Measurements from ENCODE around the gene SALL1. TPM values are rescaled to one million over a fixed set of nuclear protein-coding genes. Genes with fewer than 3 reads are reported as not detected.

Gene SALL1
- total RNA-seq (2021; fragmentation: NEBNext Ultra II Directional; extraction: Animal tissue kit (Norgen Biotek cat#: 25700)), result 10 to 100 TPM; 10.6 to 15.4 (median 12.6) TPM
- long read RNA-seq, result 0 reads

DNA sequence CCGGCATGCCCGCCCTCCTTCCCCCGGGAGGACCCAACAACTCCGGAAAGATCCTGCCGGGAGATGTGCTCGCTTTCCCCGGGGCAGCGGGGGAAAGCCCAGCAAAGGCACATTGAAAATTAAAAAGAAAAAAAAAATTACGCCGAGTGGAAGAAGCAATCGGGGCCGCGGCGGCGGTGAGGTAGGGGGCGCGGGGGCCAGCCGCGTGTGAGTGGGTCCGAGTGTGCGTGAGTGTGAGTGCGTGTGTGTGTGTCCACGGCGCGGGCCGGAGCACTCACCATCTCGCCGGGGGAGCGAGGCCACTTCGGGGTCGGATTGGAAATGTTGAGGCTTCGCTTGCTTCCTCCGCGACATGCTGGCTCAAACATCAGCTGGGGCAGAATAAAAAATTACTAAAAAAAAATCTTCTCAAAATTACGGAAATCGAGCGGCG is at the start of gene SALL1:
Gene SALL1, minus strand, starts transcription at position 383 of the 433 bp plus-strand sequence. Its CDS starts 29 bp downstream, at position 354.
- DNase-seq, result no peak
- Mint-ChIP-seq H3K4me3 (peak within 1 kb of the TSS; percentile 96), H3K36me3 (ENCODE audit: low read depth) (no peaks in the 10 kb centered on the region), H3K9me3 (no peaks in the 10 kb centered on the region), H3K27ac (peak within 1 kb of the TSS; percentile 94), H3K27me3 (ENCODE audit: insufficient read depth) (no peaks in the 10 kb centered on the region; the same call in 1 of the 2 replicates), H3K4me1 (ENCODE audit: low read depth) (peaks cover 44% of the 10 kb centered on the region)
- TF ChIP-seq, protein P1, sequence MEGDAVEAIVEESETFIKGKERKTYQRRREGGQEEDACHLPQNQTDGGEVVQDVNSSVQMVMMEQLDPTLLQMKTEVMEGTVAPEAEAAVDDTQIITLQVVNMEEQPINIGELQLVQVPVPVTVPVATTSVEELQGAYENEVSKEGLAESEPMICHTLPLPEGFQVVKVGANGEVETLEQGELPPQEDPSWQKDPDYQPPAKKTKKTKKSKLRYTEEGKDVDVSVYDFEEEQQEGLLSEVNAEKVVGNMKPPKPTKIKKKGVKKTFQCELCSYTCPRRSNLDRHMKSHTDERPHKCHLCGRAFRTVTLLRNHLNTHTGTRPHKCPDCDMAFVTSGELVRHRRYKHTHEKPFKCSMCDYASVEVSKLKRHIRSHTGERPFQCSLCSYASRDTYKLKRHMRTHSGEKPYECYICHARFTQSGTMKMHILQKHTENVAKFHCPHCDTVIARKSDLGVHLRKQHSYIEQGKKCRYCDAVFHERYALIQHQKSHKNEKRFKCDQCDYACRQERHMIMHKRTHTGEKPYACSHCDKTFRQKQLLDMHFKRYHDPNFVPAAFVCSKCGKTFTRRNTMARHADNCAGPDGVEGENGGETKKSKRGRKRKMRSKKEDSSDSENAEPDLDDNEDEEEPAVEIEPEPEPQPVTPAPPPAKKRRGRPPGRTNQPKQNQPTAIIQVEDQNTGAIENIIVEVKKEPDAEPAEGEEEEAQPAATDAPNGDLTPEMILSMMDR (IDR thresholded peaks at IDR 0.05), result no peak

DNA sequence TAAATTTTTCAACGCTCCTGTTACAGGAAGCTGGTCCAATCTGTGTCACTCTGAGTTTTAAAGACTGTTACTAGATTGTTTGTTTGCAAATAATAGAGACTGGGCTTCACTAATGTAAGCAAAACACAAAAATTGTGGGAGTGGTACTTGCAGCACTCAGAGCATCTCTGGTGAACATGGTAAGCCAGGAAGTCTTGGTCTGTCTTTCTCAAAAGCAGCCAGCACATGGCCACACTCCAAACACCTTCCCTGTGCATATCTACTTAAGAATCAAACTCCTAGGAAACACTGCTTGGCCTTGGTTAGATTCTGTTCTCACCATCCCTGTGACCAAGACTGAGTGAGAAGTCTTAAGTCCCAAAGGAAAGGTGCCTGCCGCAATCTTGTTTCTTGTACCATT is 49.7 kb upstream of the SALL1 start:
- Mint-ChIP-seq H3K27ac (no peak overlapping the region), H3K27me3 (ENCODE audit: insufficient read depth) (peaks cover 2% of the 10 kb centered on the region; the same call in 1 of the 2 replicates), H3K9me3 (peaks cover 13% of the 10 kb centered on the region), H3K36me3 (ENCODE audit: low read depth) (0 out of 2 replicates have a peak, but pooled peaks cover 5% of the 10 kb centered on the region), H3K4me1 (ENCODE audit: low read depth) (no peaks in the 10 kb centered on the region), H3K4me3 (no peak overlapping the region)
- TF ChIP-seq, protein P1 (IDR thresholded peaks at IDR 0.05), result no peak
- no peak for DNase-seq

DNA sequence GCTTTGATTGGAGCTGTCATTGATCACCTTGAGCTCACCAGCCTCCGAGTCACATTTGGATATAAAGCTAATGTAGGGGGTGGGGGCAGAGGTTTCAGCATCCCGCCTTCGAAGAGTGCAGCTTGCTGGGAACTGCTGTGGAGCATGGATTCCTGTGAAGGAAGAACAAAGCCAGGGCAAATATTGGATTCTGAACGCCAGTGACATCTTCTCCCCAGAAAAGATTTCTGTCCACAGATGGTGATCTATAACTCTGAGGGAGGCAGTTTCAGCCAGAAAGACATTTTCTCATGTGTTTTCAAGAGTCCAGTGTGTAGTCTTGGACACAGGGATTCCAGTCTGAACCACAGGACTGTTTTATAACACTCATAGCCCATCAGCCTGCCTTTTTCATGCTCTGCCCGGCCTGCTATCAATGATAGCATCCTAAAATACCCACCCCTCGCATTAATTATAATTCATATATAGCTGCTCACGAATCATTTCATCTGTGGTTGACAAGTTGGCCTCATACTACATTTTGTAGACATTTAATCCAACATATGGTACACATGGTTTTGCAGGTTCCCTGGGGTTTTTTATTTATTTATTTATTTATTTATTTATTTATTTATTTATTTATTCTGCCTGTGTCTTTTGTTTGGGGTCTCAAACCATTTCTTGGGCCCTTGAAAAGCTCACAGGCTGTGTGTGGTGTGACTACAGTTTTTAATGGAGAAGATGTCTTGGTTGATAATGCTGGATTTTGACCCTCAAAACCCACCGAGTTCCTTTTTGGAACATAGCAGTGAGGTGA is 47.1 kb upstream of the SALL1 start:
- no peak overlapping the region for H3K27ac Mint-ChIP-seq
- TF ChIP-seq, protein P1 (IDR thresholded peaks at IDR 0.05), result no peak

DNA sequence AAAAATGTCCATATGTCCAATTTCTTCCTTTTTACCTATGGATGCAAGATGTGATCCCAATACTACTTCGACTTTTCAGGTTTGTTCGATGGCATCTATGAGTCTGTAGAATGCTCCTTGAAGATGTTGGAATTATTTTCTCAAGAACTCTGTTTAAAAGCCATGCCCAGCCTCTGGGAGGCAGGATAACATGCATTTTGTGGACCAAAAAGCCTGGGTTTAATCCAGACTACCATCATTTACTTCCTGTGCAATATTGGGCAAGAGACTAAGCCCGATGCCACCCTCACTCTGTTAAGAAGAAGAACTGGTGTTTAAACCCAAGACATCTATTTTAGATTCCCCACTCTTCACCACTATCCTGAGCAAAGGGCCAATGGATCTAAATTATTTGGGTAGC is 42.8 kb upstream of the SALL1 start:
- no peak overlapping the region for H3K27ac Mint-ChIP-seq
- peaks cover 7% of the 10 kb centered on the region; the same call in 1 of the 2 replicates for H3K27me3 Mint-ChIP-seq (ENCODE audit: insufficient read depth)
- no peaks in the 10 kb centered on the region for H3K36me3 Mint-ChIP-seq (ENCODE audit: low read depth)
- DNase-seq, result no peak
- no peaks in the 10 kb centered on the region for H3K4me1 Mint-ChIP-seq (ENCODE audit: low read depth)
- TF ChIP-seq, protein P1 (IDR thresholded peaks at IDR 0.05), result no peak
- H3K4me3 Mint-ChIP-seq, result no peak overlapping the region
- no peaks in the 10 kb centered on the region for H3K9me3 Mint-ChIP-seq

More for the DNA sequence above, 47.1 kb upstream of the SALL1 start:
- H3K4me1 Mint-ChIP-seq (ENCODE audit: low read depth), result no peaks in the 10 kb centered on the region
- peaks cover 6% of the 10 kb centered on the region; the same call in 1 of the 2 replicates for H3K27me3 Mint-ChIP-seq (ENCODE audit: insufficient read depth)
- peaks cover 13% of the 10 kb centered on the region for H3K9me3 Mint-ChIP-seq
- no peak for DNase-seq
- 0 out of 2 replicates have a peak, but pooled peaks cover 5% of the 10 kb centered on the region for H3K36me3 Mint-ChIP-seq (ENCODE audit: low read depth)
- no peak overlapping the region for H3K4me3 Mint-ChIP-seq

DNA sequence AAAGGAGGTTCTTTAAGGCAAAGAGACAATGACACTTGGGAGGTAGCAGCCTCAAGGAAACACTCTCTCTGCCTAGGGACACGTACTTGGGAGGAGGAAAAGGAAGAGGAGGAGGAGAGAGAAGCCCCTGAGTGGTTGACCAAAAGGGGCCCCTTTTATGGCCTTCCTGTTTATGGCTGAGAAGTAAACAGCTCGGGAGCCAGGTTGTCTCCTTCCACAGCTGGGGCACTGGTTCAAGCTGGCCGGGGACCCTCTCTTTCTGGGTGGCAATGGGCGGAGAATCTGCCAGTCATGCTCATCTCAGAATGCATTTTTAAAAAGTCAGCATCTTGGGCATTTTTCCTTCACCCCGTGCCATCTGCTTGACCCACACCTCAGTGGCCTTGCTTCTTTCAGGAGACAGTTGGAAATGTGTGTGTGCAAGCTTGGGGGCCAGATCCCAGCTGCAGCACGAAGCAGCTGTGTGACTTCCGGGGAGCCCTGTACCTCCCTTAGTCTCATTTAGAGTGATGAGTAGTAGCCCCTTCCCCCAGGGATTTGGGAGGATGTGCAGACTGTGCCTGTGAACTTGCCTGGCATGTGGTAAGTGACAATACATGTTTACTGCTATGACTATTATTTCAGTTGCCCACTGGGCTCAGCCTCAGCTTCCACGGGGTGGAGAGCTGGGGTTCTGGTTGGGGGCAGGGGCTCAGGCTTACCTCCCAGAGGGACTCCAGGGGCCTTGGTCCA is 33.8 kb upstream of the SALL1 start:
- Mint-ChIP-seq H3K27ac (no peak overlapping the region), H3K27me3 (ENCODE audit: insufficient read depth) (no peaks in the 10 kb centered on the region; the same call in 1 of the 2 replicates), H3K36me3 (ENCODE audit: low read depth) (no peaks in the 10 kb centered on the region), H3K9me3 (no peaks in the 10 kb centered on the region), H3K4me1 (ENCODE audit: low read depth) (peaks cover 40% of the 10 kb centered on the region), H3K4me3 (no peak overlapping the region)
- TF ChIP-seq, protein P1 (IDR thresholded peaks at IDR 0.05), result no peak
- no peak for DNase-seq
